HG03575 (cell line): Measurements from ENCODE around the gene RACGAP1.

Source experiments
- ATAC-seq: cut with Tn5 transposase; IDR thresholded peaks from one replicate; pipeline ENCODE4 v1.9.1; 2021; ENCODE audit not compliant: unreplicated experiment, insufficient number of reproducible peaks, low FRiP score; ENCODE audit errors: extremely low read depth

Gene RACGAP1

GRCh38 chr12:49962861-49963765 lies 62.2 kb downstream of the RACGAP1 start:
- no peak for ATAC-seq

GRCh38 chr12:49961993-49962764 lies 63.1 kb downstream of the RACGAP1 start:
- no peak for ATAC-seq

- ATAC-seq: no peak
Observed at GRCh38 chr12:49961111-49961922, 64.0 kb downstream of the RACGAP1 start, which contains the start of gene AQP5. Gene AQP5, plus strand, starts transcription at chr12:49961872. Its CDS starts 146 bp downstream, at chr12:49962018.

GRCh38 chr12:49960474-49961110 lies 64.7 kb downstream of the RACGAP1 start:
- ATAC-seq: no peak

GRCh38 chr12:49959685-49960473 lies 65.4 kb downstream of the RACGAP1 start:
- ATAC-seq: no peak

- no peak for ATAC-seq
Observed at GRCh38 chr12:49957570-49957967, 67.7 kb downstream of the RACGAP1 start.

- ATAC-seq: no peak
Observed at GRCh38 chr12:49956663-49957569, 68.4 kb downstream of the RACGAP1 start.

GRCh38 chr12:49955899-49956662 lies 69.2 kb downstream of the RACGAP1 start:
- no peak for ATAC-seq

- ATAC-seq: no peak
Observed at GRCh38 chr12:49954863-49955830, 70.1 kb downstream of the RACGAP1 start.

GRCh38 chr12:49953961-49954846 lies 71.1 kb downstream of the RACGAP1 start:
- no peak for ATAC-seq

- no peak for ATAC-seq
Observed at GRCh38 chr12:49953151-49953550, 72.1 kb downstream of the RACGAP1 start.

- no peak for ATAC-seq
Observed at GRCh38 chr12:49952391-49953055, 72.8 kb downstream of the RACGAP1 start.

GRCh38 chr12:49951411-49952240 lies 73.7 kb downstream of the RACGAP1 start:
- ATAC-seq: no peak
